Osteoblast (primary cell): Measurements from ENCODE around the gene TEX55. TPM values are rescaled to one million over a fixed set of nuclear protein-coding genes. Genes with fewer than 3 reads are reported as not detected.

Experiments used
- DNase-seq: peaks from one replicate; pipeline ENCODE4 v3.0.0; 2011; ENCODE audit warnings: low spot score, mixed read lengths; ENCODE audit not compliant: insufficient read length; ENCODE audit errors: missing footprints
- H2AFZ ChIP-seq: 2 replicates; pipeline ENCODE4 v1.6.0; 2011; ENCODE audit warnings: mild to moderate bottlenecking, low read length
- H3K27ac ChIP-seq: 2 replicates; pipeline ENCODE4 v1.5.1; 2011; ENCODE audit warnings: mild to moderate bottlenecking, low read depth, low read length, moderate library complexity
- H3K27me3 ChIP-seq: 2 replicates; pipeline ENCODE4 v1.6.0; 2012; ENCODE audit warnings: mild to moderate bottlenecking, control low read depth, inconsistent platforms, low read length, moderate library complexity; ENCODE audit not compliant: insufficient read depth
- H3K36me3 ChIP-seq: 2 replicates; pipeline ENCODE4 v1.5.1; 2011; ENCODE audit warnings: mild to moderate bottlenecking, low read length, control low read depth, moderate library complexity; ENCODE audit not compliant: insufficient read depth
- H3K4me1 ChIP-seq: 2 replicates; pipeline ENCODE4 v1.5.1; 2011; ENCODE audit warnings: mild to moderate bottlenecking, low read length, control low read depth, moderate library complexity; ENCODE audit not compliant: insufficient read depth
- H3K4me2 ChIP-seq: 2 replicates; pipeline ENCODE4 v1.6.0; 2011; ENCODE audit warnings: mild to moderate bottlenecking, low read length; ENCODE audit not compliant: insufficient read depth
- H3K4me3 ChIP-seq: fragments of 200-600 bp; sonication (generic); 3 replicates; pipeline ENCODE4 v1.5.1; 2012; ENCODE audit warnings: mild to moderate bottlenecking, low read length, inconsistent platforms; ENCODE audit not compliant: insufficient read depth
- H3K79me2 ChIP-seq: 2 replicates; pipeline ENCODE4 v1.6.0; 2012; ENCODE audit warnings: mild to moderate bottlenecking, low read length, control low read depth, inconsistent platforms; ENCODE audit not compliant: insufficient read depth
- H3K9me3 ChIP-seq: 2 replicates; pipeline ENCODE4 v1.5.1; 2011; ENCODE audit warnings: low read depth, low read length, control low read depth
- H4K20me1 ChIP-seq: 2 replicates; pipeline ENCODE4 v1.6.0; 2012; ENCODE audit warnings: mild to moderate bottlenecking, low read length, control low read depth; ENCODE audit not compliant: insufficient read depth
- CTCF ChIP-seq: IDR thresholded peaks from 2 replicates; pipeline ENCODE4 v1.5.1; 2011; ENCODE audit warnings: mild to moderate bottlenecking, low read depth, low read length, moderate library complexity; ENCODE audit errors: extremely low read depth
- total RNA-seq: library from RNA; depleted of rRNA; stranded (reverse); fragments of >200 nt; gene quantifications from 2 replicates; pipeline ENCODE4 v1.2.3, GENCODE V29; 2012

TEX55 gene
- total RNA-seq, 1 donor, result not detected

GRCh38 chr3:119173325-119173724 lies 27.4 kb downstream of the TEX55 start, which contains the start of gene UPK1B:
Gene UPK1B (plus strand): TSS chr3:119173598. CDS start chr3:119186742, 13,144 bp downstream.
- H4K20me1 ChIP-seq, result no peaks in the 10 kb centered on the region
- TF ChIP-seq CTCF, result no peak
- no peak within 1 kb of the TSS for H2AFZ ChIP-seq
- H3K79me2 ChIP-seq, result no peaks in the 10 kb centered on the region
- H3K27ac ChIP-seq, result no peak within 1 kb of the TSS
- peaks cover 8% of the 10 kb centered on the region for H3K27me3 ChIP-seq
- no peak within 1 kb of the TSS for H3K4me2 ChIP-seq
- no peak for DNase-seq
- H3K36me3 ChIP-seq, result no peaks in the 10 kb centered on the region
- peaks cover 19% of the 10 kb centered on the region for H3K4me1 ChIP-seq
- no peak within 1 kb of the TSS for H3K4me3 ChIP-seq
- H3K9me3 ChIP-seq, result no peaks in the 10 kb centered on the region

GRCh38 chr3:119175872-119176756 lies 30.1 kb downstream of the TEX55 start:
- peak; percentile 48 for DNase-seq
- Histone ChIP-seq H4K20me1 (no peaks in the 10 kb centered on the region), H3K9me3 (no peaks in the 10 kb centered on the region), H3K4me2 (peak overlapping the region; percentile 64), H3K27me3 (peaks cover 8% of the 10 kb centered on the region), H2AFZ (peak overlapping the region; percentile 64), H3K27ac (peak overlapping the region; percentile 46), H3K4me1 (peaks cover 15% of the 10 kb centered on the region), H3K79me2 (no peaks in the 10 kb centered on the region), H3K4me3 (peak overlapping the region; percentile 16), H3K36me3 (no peaks in the 10 kb centered on the region)
- no peak for TF ChIP-seq CTCF

- TF ChIP-seq CTCF, result no peak
- peak overlapping the region; percentile 64 for H2AFZ ChIP-seq
- peak overlapping the region; percentile 16 for H3K4me3 ChIP-seq
- peaks cover 15% of the 10 kb centered on the region for H3K4me1 ChIP-seq
- DNase-seq, result peak; percentile 9
- H3K36me3 ChIP-seq, result no peaks in the 10 kb centered on the region
- H3K79me2 ChIP-seq, result no peaks in the 10 kb centered on the region
- H4K20me1 ChIP-seq, result no peaks in the 10 kb centered on the region
- peaks cover 8% of the 10 kb centered on the region for H3K27me3 ChIP-seq
- peak overlapping the region; percentile 46 for H3K27ac ChIP-seq
- no peaks in the 10 kb centered on the region for H3K9me3 ChIP-seq
- peak overlapping the region; percentile 64 for H3K4me2 ChIP-seq
These were observed 30.8 kb downstream of the TEX55 start for GRCh38 chr3:119176778-119177177.

- Histone ChIP-seq H3K9me3 (no peaks in the 10 kb centered on the region), H3K4me2 (no peak overlapping the region), H3K27ac (no peak overlapping the region), H3K4me3 (no peak overlapping the region), H2AFZ (no peak overlapping the region), H3K79me2 (no peaks in the 10 kb centered on the region), H3K36me3 (no peaks in the 10 kb centered on the region), H3K4me1 (peaks cover 18% of the 10 kb centered on the region), H3K27me3 (peaks cover 8% of the 10 kb centered on the region), H4K20me1 (no peaks in the 10 kb centered on the region)
- TF ChIP-seq CTCF, result no peak
- DNase-seq, result peak; percentile 60
These were observed 31.4 kb downstream of the TEX55 start for GRCh38 chr3:119177321-119177720.
